Neural cell (in vitro differentiated cells): ENCODE results near the gene AGTR1.

Source experiments
- CTCF ChIP-seq: fragments of 450-650 bp; IDR thresholded peaks from 2 replicates; pipeline ENCODE4 v1.5.1; 2014; ENCODE audit warnings: antibody characterized with exemption, mild to moderate bottlenecking, moderate library complexity; ENCODE audit not compliant: poor library complexity, severe bottlenecking
- EP300 ChIP-seq: fragments of 450-650 bp; conservative IDR thresholded peaks from 2 replicates; pipeline ENCODE4 v1.6.1; 2014; ENCODE audit warnings: antibody characterized with exemption, mild to moderate bottlenecking, moderate library complexity; ENCODE audit not compliant: poor library complexity, severe bottlenecking
- EZH2 ChIP-seq: fragments of 200-600, 300-800 bp; shearing (Covaris generic), sonication (generic); IDR thresholded peaks from 2 replicates; pipeline ENCODE4 v1.6.1; 2014; ENCODE audit warnings: antibody characterized with exemption, low read length, borderline replicate concordance, mild to moderate bottlenecking; ENCODE audit not compliant: insufficient read depth, poor library complexity, severe bottlenecking
- MXI1 ChIP-seq: fragments of 450-650 bp; conservative IDR thresholded peaks from 2 replicates; pipeline ENCODE4 v1.6.1; 2014; ENCODE audit warnings: antibody characterized with exemption, mild to moderate bottlenecking; ENCODE audit not compliant: poor library complexity, severe bottlenecking
- POLR2AphosphoS5 ChIP-seq: IDR thresholded peaks from 2 replicates; pipeline ENCODE4 v1.6.1; 2012
- RAD21 ChIP-seq: fragments of 450-650 bp; conservative IDR thresholded peaks from 2 replicates; pipeline ENCODE4 v1.6.1; 2014; ENCODE audit warnings: antibody characterized with exemption, mild to moderate bottlenecking, moderate library complexity
- TAF1 ChIP-seq: IDR thresholded peaks from 2 replicates; pipeline ENCODE4 v1.6.1; 2012; ENCODE audit warnings: low read depth
- TF ChIP-seq, protein P1 (sequence below): IDR thresholded peaks from 2 replicates; pipeline ENCODE4 v1.6.1; 2012; ENCODE audit warnings: borderline replicate concordance

GRCh38 chr3:148729476-148730055, 31.9 kb downstream of the AGTR1 start:
- TF ChIP-seq CTCF (no peak), POLR2AphosphoS5 (no peak), MXI1 (no peak), EZH2 (no peak), EP300 (no peak), RAD21 (no peak), TAF1 (no peak)
- TF ChIP-seq, protein P1, sequence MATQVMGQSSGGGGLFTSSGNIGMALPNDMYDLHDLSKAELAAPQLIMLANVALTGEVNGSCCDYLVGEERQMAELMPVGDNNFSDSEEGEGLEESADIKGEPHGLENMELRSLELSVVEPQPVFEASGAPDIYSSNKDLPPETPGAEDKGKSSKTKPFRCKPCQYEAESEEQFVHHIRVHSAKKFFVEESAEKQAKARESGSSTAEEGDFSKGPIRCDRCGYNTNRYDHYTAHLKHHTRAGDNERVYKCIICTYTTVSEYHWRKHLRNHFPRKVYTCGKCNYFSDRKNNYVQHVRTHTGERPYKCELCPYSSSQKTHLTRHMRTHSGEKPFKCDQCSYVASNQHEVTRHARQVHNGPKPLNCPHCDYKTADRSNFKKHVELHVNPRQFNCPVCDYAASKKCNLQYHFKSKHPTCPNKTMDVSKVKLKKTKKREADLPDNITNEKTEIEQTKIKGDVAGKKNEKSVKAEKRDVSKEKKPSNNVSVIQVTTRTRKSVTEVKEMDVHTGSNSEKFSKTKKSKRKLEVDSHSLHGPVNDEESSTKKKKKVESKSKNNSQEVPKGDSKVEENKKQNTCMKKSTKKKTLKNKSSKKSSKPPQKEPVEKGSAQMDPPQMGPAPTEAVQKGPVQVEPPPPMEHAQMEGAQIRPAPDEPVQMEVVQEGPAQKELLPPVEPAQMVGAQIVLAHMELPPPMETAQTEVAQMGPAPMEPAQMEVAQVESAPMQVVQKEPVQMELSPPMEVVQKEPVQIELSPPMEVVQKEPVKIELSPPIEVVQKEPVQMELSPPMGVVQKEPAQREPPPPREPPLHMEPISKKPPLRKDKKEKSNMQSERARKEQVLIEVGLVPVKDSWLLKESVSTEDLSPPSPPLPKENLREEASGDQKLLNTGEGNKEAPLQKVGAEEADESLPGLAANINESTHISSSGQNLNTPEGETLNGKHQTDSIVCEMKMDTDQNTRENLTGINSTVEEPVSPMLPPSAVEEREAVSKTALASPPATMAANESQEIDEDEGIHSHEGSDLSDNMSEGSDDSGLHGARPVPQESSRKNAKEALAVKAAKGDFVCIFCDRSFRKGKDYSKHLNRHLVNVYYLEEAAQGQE = no peak
